Esophagus muscularis mucosa (tissue), 4 donors: ENCODE measurements around the gene CDHR3.

Source experiments
- CTCF ChIP-seq, 3 experiments: fragments of 200-600 bp in 2 of 3; fragments of 450-650 bp in 1 of 3; sonication (generic) in 2 of 3; IDR thresholded peaks; one replicate each; pipeline ENCODE4 v1.5.1; 2017 to 2019; ENCODE audit warnings: antibody characterized with exemption in 3 of 3, mild to moderate bottlenecking in 2 of 3, moderate library complexity in 1 of 3
- EP300 ChIP-seq: sonication (generic); formaldehyde crosslinking; IDR thresholded peaks from one replicate; pipeline ENCODE4 v1.6.1; 2017; ENCODE audit warnings: antibody characterized with exemption
- POLR2A ChIP-seq: fragments of 450-650 bp; IDR thresholded peaks from one replicate; pipeline ENCODE4 v1.6.1; 2017; ENCODE audit warnings: antibody characterized with exemption, moderate library complexity, mild to moderate bottlenecking, low read depth
- POLR2AphosphoS5 ChIP-seq, 2 donors: sonication (generic); formaldehyde crosslinking; IDR thresholded peaks; one replicate each; pipeline ENCODE4 v1.6.1; 2017; ENCODE audit warnings: antibody characterized with exemption in 2 of 2

- no peak for TF ChIP-seq CTCF (IDR thresholded peaks at IDR 0.05)
- TF ChIP-seq POLR2A = no peak
- no peak for TF ChIP-seq EP300
- TF ChIP-seq POLR2AphosphoS5 (IDR thresholded peaks at IDR 0.05) = no peak
These were observed 38.8 kb downstream of the CDHR3 start for GRCh38 chr7:106001886-106002285.
